Daoy (cell line): Measurements from ENCODE around the gene GAPVD1. TPM values are rescaled to one million over a fixed set of nuclear protein-coding genes. Genes with fewer than 3 reads are reported as not detected.
"Not testable (repeated sequence)": the region's sequence is repeated elsewhere in the genome, so short reads cannot be mapped to it uniquely, and the experiment has no call there.

Experiments used
- DNase-seq: peaks from one replicate; pipeline ENCODE4 v3.0.0-alpha.2; 2015; ENCODE audit warnings: low read depth
- total RNA-seq: library from RNA; depleted of rRNA; stranded (reverse); fragments of >200 nt; shearing (Covaris generic); gene quantifications from 2 replicates; pipeline ENCODE4 v1.2.3, GENCODE V29; 2014

Gene GAPVD1
- total RNA-seq, 1 experiment from 2014 or later: 33.3 TPM

DNA sequence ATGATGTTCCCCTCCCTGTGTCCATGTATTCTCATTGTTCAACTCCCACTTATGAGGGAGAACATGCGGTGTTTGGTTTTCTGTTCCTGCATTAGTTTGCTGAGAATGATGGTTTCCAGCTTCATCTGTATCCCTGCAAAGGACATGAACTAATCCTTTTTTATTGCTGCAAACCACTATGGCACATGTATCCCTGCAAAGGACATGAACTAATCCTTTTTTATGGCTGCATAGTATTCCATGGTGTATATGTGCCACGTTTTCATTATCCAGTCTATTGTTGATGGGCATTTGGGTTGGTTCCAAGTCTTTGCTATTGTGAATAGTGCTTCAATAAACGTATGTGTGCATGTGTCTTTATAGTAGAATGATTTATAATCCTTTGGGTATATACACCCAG is 54.7 kb downstream of the GAPVD1 start:
- not testable (repeated sequence) for DNase-seq

DNA sequence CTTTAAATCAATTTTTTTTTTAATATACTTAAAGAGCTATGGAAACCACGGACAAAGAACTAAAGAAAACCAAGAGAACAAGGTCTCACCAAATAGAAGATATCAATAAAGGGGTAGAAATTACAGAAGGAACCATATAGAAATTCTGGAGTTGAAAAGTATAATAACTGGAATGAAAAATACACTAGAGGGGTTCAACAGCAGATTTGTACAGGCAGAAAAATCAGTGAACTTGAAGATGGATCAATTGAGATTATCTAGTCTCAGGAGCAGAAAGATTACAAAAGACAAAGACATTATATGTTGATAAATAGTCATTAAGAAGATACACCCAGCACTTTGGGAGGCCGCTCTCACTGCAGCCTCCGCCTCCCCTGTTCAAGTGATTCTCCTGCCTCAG is 56.1 kb downstream of the GAPVD1 start:
- no peak for DNase-seq

DNA sequence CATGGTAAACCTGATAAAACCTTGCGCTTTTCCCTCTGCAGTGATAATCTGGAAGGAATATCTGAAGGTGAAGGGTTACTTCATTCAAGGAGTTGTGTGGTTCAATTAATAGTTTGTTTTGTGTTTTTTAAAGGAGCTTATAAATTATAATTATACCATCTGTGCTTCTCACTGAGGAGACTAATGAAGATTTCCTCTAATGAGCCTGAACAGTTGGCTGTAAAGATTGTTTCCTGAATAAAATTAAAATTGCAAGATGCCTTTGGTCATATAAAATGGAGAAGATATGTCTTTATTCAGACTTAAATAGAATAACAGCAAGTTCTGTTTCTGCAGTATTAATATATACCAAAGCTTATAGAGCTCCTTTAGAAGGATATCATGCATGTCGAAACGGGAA is 59.9 kb downstream of the GAPVD1 start:
- DNase-seq: no peak

DNA sequence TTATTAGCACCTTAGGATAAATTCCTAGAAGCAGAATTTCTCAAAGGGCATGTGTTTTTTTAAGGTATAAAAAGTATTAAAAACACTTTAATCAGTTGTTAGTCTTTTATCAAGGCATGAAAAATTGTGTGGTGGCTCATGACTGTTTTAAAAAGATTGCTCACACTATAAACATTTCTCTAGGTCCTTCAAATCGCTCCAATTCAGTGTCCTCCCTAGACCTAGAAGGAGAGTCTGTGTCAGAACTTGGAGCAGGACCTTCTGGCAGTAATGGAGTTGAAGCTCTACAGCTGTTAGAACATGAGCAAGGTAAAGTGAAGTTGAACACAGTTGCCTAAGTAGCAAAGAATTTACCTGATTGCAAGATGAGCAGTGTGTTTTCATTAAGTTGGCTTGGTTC is 62.0 kb downstream of the GAPVD1 start:
- DNase-seq: no peak

DNA sequence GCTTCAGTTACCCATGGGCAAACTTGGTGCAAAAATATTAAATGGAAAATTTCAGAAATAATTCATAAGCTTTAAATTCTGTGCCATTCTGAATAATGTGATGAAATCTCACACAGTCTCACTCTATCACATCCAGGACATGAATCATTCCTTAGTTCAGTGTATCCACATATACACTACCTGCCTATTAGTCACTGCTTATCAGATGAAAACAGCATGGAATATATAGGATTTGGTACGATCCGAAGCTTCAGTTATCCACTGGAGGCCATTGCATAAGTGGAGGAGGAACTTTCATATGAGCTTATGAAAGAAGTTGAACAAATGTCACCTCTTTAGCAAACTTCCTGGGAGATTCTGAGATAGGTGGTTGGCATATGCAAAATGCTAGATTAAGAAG is 64.2 kb downstream of the GAPVD1 start:
- DNase-seq: peak; percentile 7

DNA sequence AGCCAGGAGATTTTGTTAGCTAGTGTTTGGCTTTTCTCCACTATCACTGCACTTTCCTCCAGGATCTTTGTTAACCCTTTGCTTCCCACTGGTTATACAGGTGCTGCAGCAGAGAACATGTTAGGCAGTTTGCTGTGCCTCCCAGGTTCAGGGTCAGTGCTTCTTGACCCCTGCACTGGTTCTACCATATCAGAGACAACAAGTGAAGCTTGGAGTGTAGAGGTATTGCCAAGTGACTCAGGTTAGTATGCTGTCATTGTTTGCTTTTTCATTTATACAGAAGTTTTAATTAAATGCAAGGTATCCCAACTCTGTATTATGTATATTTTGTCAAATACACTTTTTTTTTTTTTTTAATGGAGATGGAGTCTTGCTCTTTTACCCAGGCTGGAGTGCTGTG is 68.4 kb downstream of the GAPVD1 start:
- DNase-seq: no peak

DNA sequence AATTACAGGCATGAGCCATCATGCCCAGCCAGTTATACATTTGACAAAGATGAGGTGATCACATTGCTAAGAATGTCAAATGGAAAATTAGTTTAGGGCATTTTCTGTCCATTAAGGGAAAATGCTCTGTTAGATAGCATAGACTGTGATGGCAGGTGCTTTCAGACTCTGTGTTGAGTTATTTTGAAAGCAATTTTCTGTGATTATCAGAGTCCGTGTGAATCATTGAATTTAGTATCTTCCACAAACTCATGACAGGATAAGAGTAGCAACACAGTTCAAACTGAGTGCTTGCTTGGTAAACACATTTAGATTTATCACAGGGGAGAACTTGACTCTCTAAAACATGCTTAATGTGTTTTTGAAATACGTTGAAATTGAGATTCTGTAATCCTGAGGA is 69.0 kb downstream of the GAPVD1 start:
- DNase-seq: no peak

DNA sequence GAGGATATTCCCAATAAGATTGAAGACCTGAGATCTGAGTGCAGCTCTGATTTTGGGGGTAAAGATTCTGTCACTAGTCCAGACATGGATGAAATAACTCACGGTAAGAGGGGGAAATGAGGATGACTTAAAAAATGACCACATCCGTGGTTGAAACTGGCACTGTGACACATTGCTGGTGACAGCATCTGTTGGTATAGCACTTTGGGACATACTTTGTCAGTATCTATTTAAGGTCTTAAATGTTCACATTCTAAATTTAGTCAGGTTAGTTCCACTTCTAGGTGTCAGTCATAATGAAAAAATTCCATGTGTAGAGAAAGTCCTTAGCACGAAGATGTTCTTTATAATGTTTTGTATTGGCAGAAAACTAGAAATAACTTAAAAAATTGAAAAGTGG is 70.9 kb downstream of the GAPVD1 start:
- no peak for DNase-seq

DNA sequence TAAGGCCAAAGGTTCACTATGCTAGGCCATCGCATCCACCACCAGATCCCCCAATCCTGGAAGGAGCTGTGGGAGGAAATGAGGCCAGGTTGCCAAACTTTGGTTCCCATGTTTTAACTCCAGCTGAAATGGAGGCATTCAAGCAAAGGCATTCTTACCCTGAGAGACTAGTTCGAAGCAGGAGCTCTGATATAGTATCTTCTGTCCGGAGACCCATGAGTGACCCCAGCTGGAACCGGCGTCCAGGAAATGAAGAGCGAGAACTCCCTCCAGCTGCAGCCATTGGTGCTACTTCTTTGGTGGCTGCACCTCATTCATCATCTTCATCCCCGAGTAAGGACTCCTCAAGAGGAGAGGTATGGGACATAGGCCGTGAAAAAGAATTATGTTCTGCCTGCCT is 75.6 kb downstream of the GAPVD1 start:
- DNase-seq: no peak

DNA sequence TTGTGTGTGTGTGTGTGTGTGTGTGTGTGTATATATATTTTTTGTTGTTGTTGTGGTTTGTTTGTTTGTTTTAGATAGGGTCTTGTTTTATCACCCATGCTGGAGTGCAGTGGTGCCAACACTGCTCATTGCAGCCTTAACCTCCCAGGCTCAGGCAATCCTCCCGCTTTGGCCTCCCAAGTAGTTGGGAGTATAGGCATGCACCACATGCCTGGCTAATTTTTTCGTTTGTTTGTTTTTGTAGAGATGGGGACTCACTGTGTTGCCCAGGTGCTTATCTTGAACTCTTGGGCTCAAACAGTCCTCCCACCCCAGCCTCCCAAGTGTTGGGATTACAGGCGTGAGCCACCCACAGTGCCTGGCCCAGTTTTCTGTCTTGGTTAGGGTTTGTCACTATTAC is 77.3 kb downstream of the GAPVD1 start:
- DNase-seq: no peak

DNA sequence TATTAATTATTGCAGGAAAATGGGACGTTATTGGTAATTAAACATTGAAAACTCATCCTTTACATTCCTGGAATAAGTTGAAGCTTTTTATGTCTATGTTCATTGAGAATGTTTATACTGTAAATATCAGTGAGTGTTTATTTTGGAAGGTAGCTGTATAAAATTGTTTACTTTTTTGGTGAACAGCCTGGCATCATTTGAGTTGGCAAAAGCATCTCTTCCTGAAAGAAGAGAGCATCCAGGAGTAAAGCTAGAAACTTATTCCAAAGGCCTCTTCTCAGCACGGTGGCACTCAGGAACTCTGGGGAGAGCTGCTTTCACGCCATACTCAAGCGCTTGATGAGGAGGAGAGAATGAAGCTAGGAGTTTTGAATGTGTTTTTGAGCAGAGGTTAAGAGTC is 79.9 kb downstream of the GAPVD1 start:
- DNase-seq: no peak

DNA sequence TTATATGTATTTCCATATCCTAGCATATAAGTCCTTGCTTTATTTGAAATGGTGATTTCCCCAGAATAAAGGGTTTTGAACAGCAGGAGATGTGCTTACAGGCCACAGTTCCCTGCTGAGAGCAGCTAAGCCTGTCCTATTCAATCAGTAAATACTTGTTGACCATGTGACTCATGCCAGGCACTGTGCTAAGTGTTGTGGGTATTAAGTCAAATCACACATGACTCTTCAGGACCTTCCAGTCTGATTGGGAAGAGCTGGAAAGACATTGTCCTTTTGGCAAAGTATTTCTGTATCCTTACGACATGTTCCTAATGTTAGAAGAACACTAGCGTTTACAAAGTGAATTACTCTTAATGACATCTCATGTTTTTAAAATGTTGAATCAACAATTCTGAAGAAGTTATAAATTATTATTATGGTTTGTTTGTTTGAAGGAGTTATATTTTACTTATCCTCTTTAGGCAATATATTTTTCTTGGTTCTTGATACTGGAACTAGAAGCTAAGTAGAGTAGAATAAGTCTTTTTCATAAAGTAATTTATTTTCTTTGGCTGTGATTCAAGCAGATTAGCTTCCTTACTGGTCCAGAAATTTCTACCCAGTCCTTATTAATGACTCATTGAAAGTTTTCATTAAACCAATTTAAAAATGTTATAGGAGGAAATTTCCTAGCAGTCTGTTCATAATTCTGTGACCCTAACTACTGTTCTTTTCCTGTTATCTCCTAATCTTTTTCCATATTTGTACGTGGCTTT is 82.1 kb downstream of the GAPVD1 start:
- peak; percentile 50 for DNase-seq

DNA sequence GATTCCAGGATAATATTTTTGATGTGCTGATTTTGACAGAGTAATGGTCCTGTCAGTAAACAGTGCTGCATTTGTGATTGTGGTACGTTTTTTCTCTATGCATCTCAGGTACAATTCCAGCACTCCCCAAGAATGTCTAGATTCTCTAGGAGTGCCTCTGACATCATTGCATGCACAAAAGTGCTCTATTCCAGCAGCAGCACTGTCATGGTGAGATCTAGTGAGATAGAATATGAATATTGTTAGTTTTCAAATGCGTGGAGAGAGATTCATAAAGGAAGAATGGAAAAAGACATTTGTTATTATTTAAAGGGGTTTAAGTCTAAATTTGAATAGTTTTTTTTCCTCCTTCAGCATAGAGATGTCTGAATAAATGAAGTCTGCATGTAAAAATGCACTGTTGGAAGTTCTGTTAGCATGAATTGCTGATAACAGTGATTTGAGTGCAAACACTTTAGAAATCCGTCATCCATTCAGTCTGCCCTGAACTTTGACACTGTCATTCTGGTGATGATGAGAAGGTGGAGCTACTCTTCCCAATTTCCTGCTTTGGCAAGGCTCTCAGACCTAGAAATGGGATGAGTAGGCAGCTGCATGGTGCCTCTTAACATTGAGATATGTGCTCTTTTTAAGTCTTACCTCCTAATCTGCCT is 84.6 kb downstream of the GAPVD1 start:
- DNase-seq: no peak

DNA sequence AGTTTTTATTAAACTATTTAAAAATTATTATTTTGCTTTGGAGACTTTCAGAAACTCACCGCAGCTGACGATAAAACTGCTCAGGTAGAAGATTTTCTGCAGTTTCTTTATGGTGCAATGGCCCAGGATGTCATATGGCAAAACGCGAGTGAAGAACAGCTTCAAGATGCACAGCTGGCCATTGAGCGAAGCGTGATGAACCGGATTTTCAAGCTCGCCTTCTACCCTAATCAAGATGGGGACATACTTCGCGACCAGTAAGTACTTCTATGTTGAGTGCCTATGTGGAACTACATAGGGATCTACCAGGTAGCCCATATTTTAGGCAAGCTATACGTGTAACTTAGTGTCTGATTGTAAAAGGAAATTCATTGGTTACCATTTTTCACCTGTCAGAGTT is 94.0 kb downstream of the GAPVD1 start:
- no peak for DNase-seq

DNA sequence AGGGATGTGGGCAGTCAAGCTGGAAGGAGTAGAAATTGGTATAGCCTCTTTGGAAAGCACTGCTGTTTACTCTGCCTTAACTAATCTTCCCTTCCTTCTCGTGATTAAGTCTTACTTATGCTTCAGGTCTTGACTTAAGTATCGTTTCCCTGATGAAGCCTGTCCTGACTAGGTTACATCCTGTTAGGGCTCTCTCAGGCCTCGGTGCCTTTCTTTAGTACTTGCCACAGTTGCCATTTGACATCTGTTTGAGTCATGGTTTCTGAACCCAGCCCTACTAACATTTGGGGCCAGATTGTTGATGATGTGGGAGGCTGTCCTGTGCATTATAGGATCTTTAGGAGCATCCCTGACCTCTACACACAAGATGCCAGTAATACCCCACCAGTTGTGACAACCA is 94.4 kb downstream of the GAPVD1 start:
- no peak for DNase-seq

DNA sequence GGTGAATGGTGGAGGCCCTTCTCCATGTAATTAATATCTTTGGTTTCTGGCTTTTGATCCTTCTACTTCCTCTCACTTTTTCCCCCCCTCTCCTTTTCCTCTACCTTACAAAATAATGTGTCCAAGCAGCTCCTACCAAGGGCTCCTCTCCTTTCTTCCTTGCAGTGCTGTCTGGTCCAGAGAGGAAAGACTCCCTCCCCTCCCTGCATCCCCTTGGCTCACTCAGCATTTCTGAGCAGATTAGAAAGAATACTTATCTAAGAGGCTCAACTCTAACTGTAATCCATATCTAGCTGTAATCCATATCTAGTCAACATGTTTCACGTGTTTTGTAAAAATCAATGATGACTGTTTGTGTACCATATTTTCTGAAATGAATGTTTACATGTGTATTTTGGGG is 97.4 kb downstream of the GAPVD1 start:
- no peak for DNase-seq

DNA sequence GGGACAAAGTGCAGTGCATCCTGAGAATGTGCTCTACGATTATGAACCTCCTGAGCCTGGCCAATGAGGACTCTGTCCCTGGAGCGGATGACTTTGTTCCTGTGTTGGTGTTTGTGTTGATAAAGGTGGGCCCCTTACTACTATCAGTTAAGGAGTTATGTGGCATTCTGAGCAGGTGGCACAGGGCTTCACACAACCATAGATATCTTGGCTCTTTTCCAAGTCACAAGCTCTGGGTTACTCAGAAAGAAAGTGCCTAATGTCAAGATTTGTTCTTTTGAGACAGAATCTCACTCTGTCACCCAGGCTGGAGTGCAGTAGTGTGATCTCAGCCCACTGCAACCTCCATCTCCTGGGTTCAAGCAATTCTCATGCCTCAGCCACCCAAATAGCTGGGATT is 99.0 kb downstream of the GAPVD1 start:
- no peak for DNase-seq

DNA sequence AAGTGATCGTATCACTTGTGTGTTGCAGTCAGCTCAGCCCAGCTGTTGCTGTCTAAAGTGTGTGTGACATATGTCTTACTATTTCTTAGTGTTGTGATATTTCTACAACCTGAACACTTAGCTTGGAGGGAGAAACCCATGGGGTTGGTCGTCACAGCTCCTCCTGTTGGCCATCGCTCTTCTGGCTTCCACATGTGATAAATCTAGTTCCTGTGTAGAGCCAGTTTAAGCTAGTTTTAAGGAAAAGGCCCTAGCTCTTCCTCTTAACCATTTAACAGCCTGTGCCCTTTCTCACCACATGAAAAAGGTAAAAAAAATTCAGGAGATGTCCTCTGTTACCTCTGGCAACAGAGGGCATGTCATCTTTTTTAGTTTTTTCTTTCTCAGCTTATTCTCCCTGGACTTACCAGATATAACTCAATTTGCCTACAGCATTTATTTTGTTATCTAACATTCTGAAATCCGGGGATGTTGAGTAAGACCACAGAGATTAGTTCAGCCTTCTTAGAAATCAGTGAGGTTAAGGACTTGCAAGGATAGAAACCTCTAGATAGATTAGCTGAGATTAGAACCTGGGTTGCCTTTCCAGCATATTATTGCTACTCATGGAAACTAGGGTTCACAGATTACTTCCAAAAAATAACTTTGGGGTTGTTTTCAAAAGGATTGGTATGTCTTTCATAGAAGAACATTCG is 100.4 kb downstream of the GAPVD1 start:
- no peak for DNase-seq

DNA sequence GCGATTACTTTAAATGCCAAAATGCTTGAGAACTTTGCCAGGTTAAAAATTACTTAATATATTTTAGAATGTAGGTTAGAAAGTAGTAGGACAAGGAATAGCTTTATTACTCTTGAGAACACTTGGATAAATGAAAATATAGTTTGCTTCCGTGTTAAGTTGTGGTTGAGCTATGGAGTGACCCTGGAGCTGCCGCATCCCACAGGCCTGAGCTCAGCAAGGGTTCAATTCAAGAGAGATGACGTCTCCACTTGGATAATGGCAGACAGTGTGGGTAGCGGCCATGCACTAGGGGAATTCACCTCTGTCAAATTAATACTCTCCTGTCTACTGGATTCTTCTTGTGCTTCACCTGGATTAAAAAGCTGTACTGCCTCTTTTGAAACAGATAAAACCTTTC is 105.0 kb downstream of the GAPVD1 start:
- DNase-seq: no peak

DNA sequence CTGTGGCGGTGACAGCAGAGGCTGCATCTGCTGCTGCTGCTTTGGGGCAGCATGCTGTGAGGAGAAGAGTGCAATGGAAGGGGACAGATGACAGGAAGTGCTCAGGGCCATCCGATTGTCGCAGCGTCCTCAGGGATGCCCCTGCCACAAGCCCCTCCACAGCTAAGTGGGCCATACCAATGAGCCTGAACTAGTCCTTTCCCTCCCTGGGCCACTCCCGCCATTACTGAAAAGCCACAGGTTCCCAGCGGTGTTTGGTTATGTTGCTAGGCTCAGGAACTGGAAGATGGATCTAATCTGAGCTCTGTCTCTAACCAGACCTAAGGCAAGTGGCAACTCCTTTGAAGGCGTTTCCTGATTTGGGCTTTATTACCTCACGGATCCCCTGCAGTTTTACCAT is 109.2 kb downstream of the GAPVD1 start:
- DNase-seq: no peak

DNA sequence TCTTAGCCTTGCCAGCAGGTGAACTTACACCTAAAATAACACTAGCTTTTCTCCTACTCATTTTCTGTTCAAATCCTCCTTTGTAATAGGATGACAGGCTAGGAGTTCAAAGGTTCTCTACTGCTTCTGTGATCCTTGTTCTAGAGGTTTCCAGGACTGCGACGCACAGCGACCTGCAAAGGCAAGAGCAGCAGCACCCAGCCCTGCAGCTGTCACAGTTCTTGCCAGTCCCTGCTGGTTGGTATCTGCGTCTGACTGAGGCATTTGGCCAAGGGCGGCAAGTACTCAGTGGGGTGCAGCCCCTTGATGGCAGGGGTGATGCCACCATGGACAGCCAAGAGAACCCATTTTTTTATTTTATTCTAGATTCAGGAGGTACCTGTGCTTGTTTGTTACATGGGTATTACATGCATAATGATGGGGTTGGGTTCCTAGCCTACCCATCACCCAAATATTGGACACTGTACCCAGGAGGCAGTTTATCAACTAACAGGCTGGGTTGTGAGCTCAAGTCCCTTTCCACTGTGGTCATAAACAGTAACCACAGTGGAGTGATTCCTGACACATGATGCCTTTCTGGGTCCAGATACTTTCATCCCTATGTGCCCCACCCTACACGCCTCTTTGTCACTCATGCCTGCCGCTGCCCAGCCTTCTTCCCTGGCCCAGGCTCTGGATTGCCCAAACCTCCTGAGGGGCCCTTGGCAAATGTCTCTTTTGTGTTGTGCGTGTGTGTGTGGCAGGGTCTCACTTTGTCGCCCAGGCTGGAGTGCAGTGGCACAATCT is 111.0 kb downstream of the GAPVD1 start:
- no peak for DNase-seq
